Peyer's patch (tissue), 4 donors: ENCODE results near the gene TAS2R38.

Experiments
- POLR2A ChIP-seq, 2 donors: fragments of 450-650 bp; IDR thresholded peaks; one replicate each; pipeline ENCODE4 v1.5.1; 2017; ENCODE audit warnings: antibody characterized with exemption in 2 of 2, mild to moderate bottlenecking in 2 of 2, moderate library complexity in 2 of 2
- TF ChIP-seq, protein P1 (sequence below), 6 experiments: fragments of 450-650 bp in 4 of 6; fragments of 200-600 bp in 2 of 6; sonication (generic) in 1 of 6; IDR thresholded peaks; one replicate each; pipeline ENCODE4 v1.5.1; 2017 to 2019; ENCODE audit warnings: antibody characterized with exemption in 6 of 6, mild to moderate bottlenecking in 3 of 6, moderate library complexity in 1 of 6

DNA sequence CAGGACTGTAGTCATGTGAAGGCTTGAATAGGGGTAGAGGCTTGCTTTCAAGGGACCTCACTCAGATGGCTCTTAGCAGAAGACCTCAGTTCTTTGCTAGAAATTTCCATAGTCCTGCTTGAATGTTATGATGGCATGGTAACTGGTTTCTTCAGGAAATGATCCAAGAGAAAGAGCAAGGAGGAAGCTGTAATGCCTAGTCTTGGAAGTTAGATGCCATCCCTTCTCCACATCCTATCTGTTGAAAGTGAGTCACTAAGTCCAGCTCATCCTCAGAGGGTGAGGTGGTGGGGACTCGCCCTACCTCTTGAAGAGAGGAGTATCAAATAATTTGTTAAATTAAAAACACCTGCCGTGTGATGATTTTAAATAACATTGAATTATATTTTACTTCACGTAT lies 26.7 kb upstream of the TAS2R38 start:
- TF ChIP-seq, protein P1, sequence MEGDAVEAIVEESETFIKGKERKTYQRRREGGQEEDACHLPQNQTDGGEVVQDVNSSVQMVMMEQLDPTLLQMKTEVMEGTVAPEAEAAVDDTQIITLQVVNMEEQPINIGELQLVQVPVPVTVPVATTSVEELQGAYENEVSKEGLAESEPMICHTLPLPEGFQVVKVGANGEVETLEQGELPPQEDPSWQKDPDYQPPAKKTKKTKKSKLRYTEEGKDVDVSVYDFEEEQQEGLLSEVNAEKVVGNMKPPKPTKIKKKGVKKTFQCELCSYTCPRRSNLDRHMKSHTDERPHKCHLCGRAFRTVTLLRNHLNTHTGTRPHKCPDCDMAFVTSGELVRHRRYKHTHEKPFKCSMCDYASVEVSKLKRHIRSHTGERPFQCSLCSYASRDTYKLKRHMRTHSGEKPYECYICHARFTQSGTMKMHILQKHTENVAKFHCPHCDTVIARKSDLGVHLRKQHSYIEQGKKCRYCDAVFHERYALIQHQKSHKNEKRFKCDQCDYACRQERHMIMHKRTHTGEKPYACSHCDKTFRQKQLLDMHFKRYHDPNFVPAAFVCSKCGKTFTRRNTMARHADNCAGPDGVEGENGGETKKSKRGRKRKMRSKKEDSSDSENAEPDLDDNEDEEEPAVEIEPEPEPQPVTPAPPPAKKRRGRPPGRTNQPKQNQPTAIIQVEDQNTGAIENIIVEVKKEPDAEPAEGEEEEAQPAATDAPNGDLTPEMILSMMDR (IDR thresholded peaks at IDR 0.05) = no peak
- TF ChIP-seq POLR2A (IDR thresholded peaks at IDR 0.05) = no peak
